Amniotic stem cell (primary cell): Measurements from ENCODE around the gene GPR37.

Experiments
- DNase-seq: peaks from one replicate; lab custom pipeline; 2025; lab: John Stamatoyannopoulos, UW

The GPR37 gene

GRCh38 chr7:124724079-124724478 lies 41.5 kb downstream of the GPR37 start:
- no peak for DNase-seq

GRCh38 chr7:124723012-124723411 lies 42.6 kb downstream of the GPR37 start:
- no peak for DNase-seq

- no peak for DNase-seq
Observed at GRCh38 chr7:124722292-124722691, 43.3 kb downstream of the GPR37 start.

- DNase-seq: no peak
Observed at GRCh38 chr7:124720195-124720594, 45.4 kb downstream of the GPR37 start.

- DNase-seq: no peak
Observed at GRCh38 chr7:124718032-124718766, 47.4 kb downstream of the GPR37 start.

GRCh38 chr7:124716894-124717293 lies 48.7 kb downstream of the GPR37 start:
- DNase-seq: no peak

DNA sequence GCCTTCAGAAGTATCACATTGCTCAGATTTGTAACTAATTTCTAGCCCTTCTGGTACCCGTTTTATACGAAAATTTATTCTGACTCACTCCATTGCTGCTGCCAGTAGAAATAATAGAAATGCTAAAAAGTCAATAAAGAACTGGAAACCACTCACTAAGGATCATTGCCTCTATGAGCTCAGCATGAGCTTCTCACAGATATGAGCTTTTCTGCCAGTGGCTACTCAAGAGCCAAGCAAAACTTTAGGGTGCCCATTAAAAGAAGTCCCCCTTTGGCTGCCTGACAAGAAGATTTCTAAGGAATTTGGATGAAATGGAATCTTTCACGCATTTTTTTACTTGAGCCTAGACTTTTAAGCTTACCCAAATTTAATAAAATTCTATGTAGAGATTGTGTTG lies 52.5 kb downstream of the GPR37 start:
- no peak for DNase-seq

DNA sequence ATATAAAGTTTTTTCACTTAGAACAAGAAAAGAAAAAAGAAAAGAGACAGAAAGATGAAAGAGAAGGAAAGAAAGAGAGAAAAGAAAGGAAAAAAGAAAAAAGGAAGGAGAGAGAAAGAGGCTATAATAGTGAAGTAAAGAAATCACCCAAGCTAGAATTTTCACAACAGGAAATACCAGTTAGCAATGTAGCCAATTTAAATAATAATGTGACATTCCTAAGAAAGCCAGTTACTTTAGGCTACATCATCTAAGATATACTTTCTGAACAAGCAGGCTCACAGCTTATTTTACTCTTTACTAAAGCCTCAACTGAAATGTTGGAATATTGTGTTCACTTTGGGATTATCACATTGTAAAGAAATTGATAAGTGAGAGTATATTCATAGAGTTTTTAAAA lies 53.6 kb downstream of the GPR37 start:
- no peak for DNase-seq

- DNase-seq: no peak
Observed at GRCh38 chr7:124702385-124702784, 63.2 kb downstream of the GPR37 start.

- no peak for DNase-seq
Observed at GRCh38 chr7:124701955-124702354, 63.6 kb downstream of the GPR37 start.

- no peak for DNase-seq
Observed at GRCh38 chr7:124700655-124701054, 64.9 kb downstream of the GPR37 start.

DNA sequence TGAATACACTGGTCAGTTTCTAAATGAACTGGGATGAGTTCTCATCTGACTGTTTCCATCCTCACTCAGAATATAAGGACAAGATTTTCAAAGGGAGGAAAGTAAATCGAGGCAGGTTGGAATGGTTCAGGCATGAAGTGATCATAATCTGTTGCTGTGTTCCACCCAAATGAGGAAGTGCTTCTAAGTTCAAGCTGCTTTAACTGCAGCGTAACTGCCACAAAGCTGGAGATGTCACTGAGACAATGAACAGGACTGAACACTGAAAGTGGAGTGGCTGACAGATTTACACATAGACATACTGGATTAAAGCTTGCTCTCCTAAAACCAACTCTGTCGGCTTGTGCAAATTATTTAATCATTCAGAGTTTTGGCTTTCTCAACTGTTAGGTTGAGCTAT lies 66.6 kb downstream of the GPR37 start:
- DNase-seq: no peak

DNA sequence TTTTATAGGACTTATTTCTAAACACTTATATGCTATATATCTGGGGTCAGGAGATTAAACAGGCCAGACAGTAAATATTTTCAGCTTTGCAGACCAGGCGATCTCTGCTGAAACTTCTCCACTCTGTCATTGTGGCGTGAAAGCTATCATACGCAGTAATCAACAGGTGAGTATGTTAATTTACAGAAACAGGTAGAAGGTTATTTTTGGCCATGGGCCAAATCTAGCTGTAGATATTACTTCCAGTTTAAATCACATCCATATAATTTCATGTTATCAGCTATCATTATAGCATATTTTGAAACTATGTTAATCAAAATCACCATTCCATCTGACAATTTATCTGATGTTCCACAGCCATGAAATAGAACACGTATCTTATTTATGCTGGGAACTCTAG lies 67.8 kb downstream of the GPR37 start:
- DNase-seq: no peak
